Effector memory CD4-positive, alpha-beta T cell (primary cell): ENCODE data around the gene HAT1.

Experiments used
- DNase-seq, 3 donors: peaks; one replicate each; pipeline ENCODE4 v3.0.0-alpha.2; 2020
- H3K27ac ChIP-seq: 2 replicates; pipeline ENCODE4 v1.7.0; 2013; ENCODE audit warnings: mild to moderate bottlenecking, low read length, moderate library complexity; ENCODE audit not compliant: insufficient read depth, poor library complexity, severe bottlenecking
- H3K27me3 ChIP-seq: replicated peaks from 2 replicates; pipeline ENCODE4 v1.7.0; 2013; ENCODE audit warnings: mild to moderate bottlenecking, low read length; ENCODE audit not compliant: insufficient read depth, control insufficient read depth, poor library complexity, severe bottlenecking
- H3K36me3 ChIP-seq: 2 replicates; pipeline ENCODE4 v1.7.0; 2013; ENCODE audit warnings: mild to moderate bottlenecking, low read length, moderate library complexity; ENCODE audit not compliant: control insufficient read depth, insufficient read depth
- H3K4me1 ChIP-seq: 2 replicates; pipeline ENCODE4 v1.7.0; 2013; ENCODE audit warnings: low read length, mild to moderate bottlenecking; ENCODE audit not compliant: control insufficient read depth, insufficient read depth, poor library complexity, severe bottlenecking
- H3K4me3 ChIP-seq: 2 replicates; pipeline ENCODE4 v1.7.0; 2013; ENCODE audit warnings: low read length, low read depth, mild to moderate bottlenecking; ENCODE audit not compliant: insufficient read depth, poor library complexity, severe bottlenecking
- H3K9me3 ChIP-seq: 2 replicates; pipeline ENCODE4 v1.7.0; 2013; ENCODE audit warnings: mild to moderate bottlenecking, low read length, moderate library complexity; ENCODE audit not compliant: control insufficient read depth

HAT1 gene

GRCh38 chr2:172012677-172013391 lies 90.6 kb downstream of the HAT1 start:
- Histone ChIP-seq H3K4me1 (no peaks in the 10 kb centered on the region), H3K27ac (no peak overlapping the region), H3K36me3 (no peaks in the 10 kb centered on the region), H3K9me3 (no peaks in the 10 kb centered on the region), H3K27me3 (no peaks in the 10 kb centered on the region), H3K4me3 (no peak overlapping the region)
- DNase-seq: no peak

DNA sequence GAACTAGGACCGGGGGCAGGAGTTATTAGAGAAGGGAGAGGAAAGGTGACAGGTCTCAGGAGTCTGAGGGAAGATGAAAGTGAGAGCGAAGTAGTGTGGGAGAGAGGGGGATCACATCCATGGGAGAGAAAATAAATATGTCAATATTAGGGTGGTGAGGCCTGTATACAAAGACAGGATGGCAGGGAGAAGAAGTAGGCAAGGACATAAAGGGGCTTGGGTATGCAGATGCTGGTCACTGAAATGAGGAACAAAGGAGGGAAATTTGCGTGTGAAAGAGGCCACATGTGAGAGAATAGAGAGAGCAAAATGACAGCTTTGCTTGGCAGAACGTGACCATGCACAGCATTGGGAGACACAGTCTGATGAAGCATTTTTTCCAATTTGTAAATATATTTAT lies 91.1 kb downstream of the HAT1 start:
- no peaks in the 10 kb centered on the region for H3K9me3 ChIP-seq
- H3K36me3 ChIP-seq: no peaks in the 10 kb centered on the region
- H3K4me1 ChIP-seq: no peaks in the 10 kb centered on the region
- no peak overlapping the region for H3K4me3 ChIP-seq
- no peaks in the 10 kb centered on the region for H3K27me3 ChIP-seq
- no peak for DNase-seq
- H3K27ac ChIP-seq: no peak overlapping the region

GRCh38 chr2:172021074-172021931 lies 99.0 kb downstream of the HAT1 start:
- DNase-seq: no peak
- Histone ChIP-seq H3K4me1 (no peaks in the 10 kb centered on the region), H3K27me3 (no peaks in the 10 kb centered on the region), H3K4me3 (no peak overlapping the region), H3K36me3 (no peaks in the 10 kb centered on the region), H3K27ac (no peak overlapping the region), H3K9me3 (no peaks in the 10 kb centered on the region)

- H3K36me3 ChIP-seq: no peaks in the 10 kb centered on the region
- no peaks in the 10 kb centered on the region for H3K9me3 ChIP-seq
- H3K27me3 ChIP-seq: no peaks in the 10 kb centered on the region
- no peak for DNase-seq
- no peak overlapping the region for H3K4me3 ChIP-seq
- H3K4me1 ChIP-seq: no peaks in the 10 kb centered on the region
- no peak overlapping the region for H3K27ac ChIP-seq
These were observed 99.7 kb downstream of the HAT1 start for GRCh38 chr2:172021955-172022354.

DNA sequence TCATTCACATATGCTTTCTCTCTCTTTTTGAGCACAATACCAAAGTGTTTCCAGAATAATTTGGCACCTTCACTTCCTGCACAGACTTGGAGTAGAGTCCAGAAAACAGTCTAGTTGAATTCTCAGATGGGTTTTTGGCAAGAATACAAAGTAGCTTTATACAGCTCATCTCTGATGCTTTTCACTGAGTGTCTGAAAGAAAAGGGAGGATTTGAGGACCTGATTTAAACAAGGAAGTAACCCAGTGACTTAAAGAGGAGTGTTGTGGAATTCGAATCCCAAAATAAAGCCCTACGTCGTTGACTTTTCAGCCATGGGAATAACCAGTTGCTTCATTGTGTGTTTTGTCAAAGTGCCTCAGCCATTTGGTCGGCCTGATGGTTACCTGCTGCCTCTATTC lies 109.3 kb downstream of the HAT1 start:
- Histone ChIP-seq H3K9me3 (no peaks in the 10 kb centered on the region), H3K27me3 (no peaks in the 10 kb centered on the region), H3K36me3 (no peaks in the 10 kb centered on the region), H3K4me1 (no peaks in the 10 kb centered on the region), H3K4me3 (no peak overlapping the region), H3K27ac (no peak overlapping the region)
- DNase-seq: no peak
